GM12878 (cell line): ENCODE measurements around the gene ZBTB5.

Source experiments
- CBX5 ChIP-seq: sonication (generic); IDR thresholded peaks from 2 replicates; pipeline ENCODE4 v1.6.1; 2016; ENCODE audit warnings: low read depth, moderate library complexity, mild to moderate bottlenecking, inconsistent platforms
- CTCF ChIP-seq, 3 experiments: IDR thresholded peaks in 2 of 3; conservative IDR thresholded peaks in 1 of 3; 2 replicates each; pipeline ENCODE4 v1.5.1; 2011; ENCODE audit warnings: low read depth in 3 of 3, low read length in 3 of 3, mild to moderate bottlenecking in 3 of 3, control low read depth in 2 of 3, moderate library complexity in 2 of 3, inconsistent platforms in 1 of 3, mixed read lengths in 1 of 3; ENCODE audit not compliant: control insufficient read depth in 2 of 3, insufficient read depth in 1 of 3; ENCODE audit errors: extremely low read depth in 1 of 3
- EZH2 ChIP-seq: IDR thresholded peaks from 2 replicates; pipeline ENCODE4 v1.6.1; 2012; ENCODE audit warnings: low read depth, mild to moderate bottlenecking, control low read depth, inconsistent platforms, low read length, borderline replicate concordance; ENCODE audit not compliant: control insufficient read depth
- MAX ChIP-seq: IDR thresholded peaks from 2 replicates; pipeline ENCODE4 v1.6.1; 2012; ENCODE audit warnings: low read depth, low read length, improper control_type of control experiment
- POLR2A ChIP-seq: IDR thresholded peaks from 2 replicates; pipeline ENCODE4 v1.6.1; 2011; ENCODE audit warnings: low read depth, mild to moderate bottlenecking, low read length
- POLR2AphosphoS5 ChIP-seq: IDR thresholded peaks from 2 replicates; pipeline ENCODE4 v1.6.1; 2011; ENCODE audit warnings: mild to moderate bottlenecking, low read length, inconsistent platforms
- SPI1 ChIP-seq: IDR thresholded peaks from 2 replicates; pipeline ENCODE4 v1.6.1; 2011; ENCODE audit warnings: low read depth, mild to moderate bottlenecking, low read length, moderate library complexity, borderline replicate concordance; ENCODE audit not compliant: insufficient read depth
- TCF12 ChIP-seq: IDR thresholded peaks from 2 replicates; pipeline ENCODE4 v1.6.1; 2011; ENCODE audit warnings: low read depth, mild to moderate bottlenecking, low read length

GRCh38 chr9:37444890-37445289 is 20.4 kb downstream of the ZBTB5 start:
- TF ChIP-seq MAX, result no peak
- TF ChIP-seq POLR2AphosphoS5, result no peak
- no peak for TF ChIP-seq TCF12
- no peak for TF ChIP-seq CTCF (IDR thresholded peaks at IDR 0.05 in 2 of 3, conservative IDR thresholded peaks at IDR 0.05 in 1 of 3; ENCODE audit: control insufficient read depth in 2 of 3, extremely low read depth in 1 of 3, insufficient read depth in 1 of 3, low read depth in 3 of 3, low read length in 3 of 3)
- TF ChIP-seq POLR2A, result no peak
- no peak for TF ChIP-seq SPI1
- no peak for TF ChIP-seq CBX5
- TF ChIP-seq EZH2, result no peak
